H1 (cell line): Measurements from ENCODE around the gene YARS1. TPM values are rescaled to one million over a fixed set of nuclear protein-coding genes. Genes with fewer than 3 reads are reported as not detected.

Experiments used
- CTCF ChIA-PET: fragments of 300-600 bp; sonication (Branson Sonifier 250); formaldehyde crosslinking; loops from one replicate; lab custom pipeline; 2021; ENCODE audit not compliant: partially characterized antibody; lab: Charles Lee
- POLR2A ChIA-PET: fragments of 300-600 bp; sonication (Branson Sonifier 250); formaldehyde crosslinking; loops from one replicate; lab custom pipeline; 2021; ENCODE audit warnings: inconsistent platforms; ENCODE audit not compliant: partially characterized antibody; lab: Charles Lee
- DNase-seq, 2 experiments: peaks; one replicate each; pipeline versions ENCODE4 v3.0.0 to v3.0.0-alpha.2; 2010 to 2022; ENCODE audit warnings: low spot score in 2 of 2, low read depth in 1 of 2, mixed read lengths in 1 of 2
- FAIRE-seq: peaks from 2 replicates; lab custom pipeline; 2011; peaks lifted over from hg19 to GRCh38; lab: Jason Lieb, UNC
- H2AFZ ChIP-seq: 2 replicates; pipeline ENCODE4 v1.8.1; 2012; ENCODE audit warnings: low read length, inconsistent platforms
- H2AK5ac ChIP-seq: 2 replicates; pipeline ENCODE4 v1.6.1; 2013; ENCODE audit warnings: low read depth, low read length
- H2BK120ac ChIP-seq: replicated peaks from 2 replicates; pipeline ENCODE3; 2013; ENCODE audit warnings: low read depth, low read length, inconsistent platforms
- H2BK12ac ChIP-seq: 2 replicates; pipeline ENCODE4 v1.6.1; 2013; ENCODE audit warnings: low read depth, low read length
- H2BK15ac ChIP-seq: 2 replicates; pipeline ENCODE4 v1.6.1; 2013; ENCODE audit warnings: low read length
- H2BK20ac ChIP-seq: 2 replicates; pipeline ENCODE4 v1.6.1; 2013; ENCODE audit warnings: low read length
- H2BK5ac ChIP-seq: 2 replicates; pipeline ENCODE4 v1.6.1; 2013; ENCODE audit warnings: low read depth, low read length
- H3K14ac ChIP-seq: 2 replicates; pipeline ENCODE4 v1.6.1; 2013; ENCODE audit warnings: inconsistent platforms; ENCODE audit not compliant: insufficient read length
- H3K18ac ChIP-seq: 2 replicates; pipeline ENCODE4 v1.6.1; 2013; ENCODE audit warnings: low read length; ENCODE audit errors: extremely low read depth
- H3K23ac ChIP-seq: 2 replicates; pipeline ENCODE4 v1.6.1; 2013; ENCODE audit warnings: inconsistent platforms; ENCODE audit not compliant: insufficient read length
- H3K23me2 ChIP-seq: 2 replicates; pipeline ENCODE4 v1.6.1; 2013; ENCODE audit warnings: low read depth, low read length
- H3K27ac ChIP-seq: 2 replicates; pipeline ENCODE4 v1.6.1; 2011; ENCODE audit warnings: low read depth, low read length, inconsistent platforms
- H3K27me3 ChIP-seq, 4 experiments: replicated peaks in 1 of 4; 1 replicate in 1 of 4; 2 replicates in 3 of 4; pipeline versions ENCODE4 v1.6.1 to v1.8.1; 2011 to 2013; ENCODE audit warnings: low read length in 3 of 4, mild to moderate bottlenecking in 3 of 4, inconsistent platforms in 2 of 4, mixed read lengths in 2 of 4, moderate library complexity in 1 of 4; ENCODE audit not compliant: control insufficient read depth in 3 of 4, insufficient read depth in 3 of 4; ENCODE audit errors: extremely low read depth in 1 of 4
- H3K36me3 ChIP-seq, 4 experiments: 2 replicates each; pipeline versions ENCODE4 v1.6.1 to v1.8.1; 2011 to 2013; ENCODE audit warnings: mild to moderate bottlenecking in 4 of 4, low read length in 3 of 4, moderate library complexity in 2 of 4, control low read depth in 1 of 4, inconsistent platforms in 1 of 4; ENCODE audit not compliant: insufficient read depth in 4 of 4, control insufficient read depth in 2 of 4
- H3K4ac ChIP-seq: replicated peaks from 2 replicates; pipeline ENCODE3; 2013; ENCODE audit warnings: low read length, low read depth, mixed read lengths, inconsistent platforms; ENCODE audit not compliant: insufficient read length
- H3K4me1 ChIP-seq, 4 experiments: replicated peaks in 1 of 4; 1 replicate in 1 of 4; 2 replicates in 3 of 4; pipeline versions ENCODE4 v1.6.1 to v1.8.1; 2011 to 2013; ENCODE audit warnings: low read length in 3 of 4, inconsistent platforms in 2 of 4, mixed read lengths in 1 of 4; ENCODE audit not compliant: insufficient read depth in 4 of 4, control insufficient read depth in 3 of 4
- H3K4me2 ChIP-seq, 2 experiments: 2 replicates each; pipeline versions ENCODE4 v1.6.1 to v1.8.1; 2011 to 2013; ENCODE audit warnings: low read depth in 2 of 2, low read length in 2 of 2, control low read depth in 1 of 2, inconsistent platforms in 1 of 2, mild to moderate bottlenecking in 1 of 2; ENCODE audit not compliant: insufficient read depth in 1 of 2
- H3K4me3 ChIP-seq, 4 experiments: fragments of 200-600, 300-600 bp in 1 of 4; sonication (generic), shearing (Covaris generic), sonication (Bioruptor Twin) in 1 of 4; 2 replicates each; pipeline versions ENCODE4 v1.5.1 to v1.8.1; 2011 to 2016; ENCODE audit warnings: low read length in 4 of 4, low read depth in 3 of 4, control low read depth in 2 of 4, inconsistent platforms in 2 of 4, mild to moderate bottlenecking in 2 of 4, mixed read lengths in 1 of 4, moderate library complexity in 1 of 4; ENCODE audit not compliant: insufficient read depth in 2 of 4; ENCODE audit errors: extremely low read depth in 1 of 4
- H3K56ac ChIP-seq: replicated peaks from 2 replicates; pipeline ENCODE3; 2013; ENCODE audit warnings: low read depth, mild to moderate bottlenecking, mixed read lengths, low read length, inconsistent platforms; ENCODE audit not compliant: insufficient read length
- H3K79me1 ChIP-seq: 2 replicates; pipeline ENCODE4 v1.6.1; 2013; ENCODE audit warnings: low read depth, low read length, control low read depth
- H3K79me2 ChIP-seq, 2 experiments: 2 replicates each; pipeline versions ENCODE4 v1.6.1 to v1.8.1; 2012 to 2013; ENCODE audit warnings: low read length in 2 of 2, mild to moderate bottlenecking in 2 of 2, inconsistent platforms in 1 of 2; ENCODE audit not compliant: insufficient read depth in 2 of 2, control insufficient read depth in 1 of 2
- H3K9ac ChIP-seq, 4 experiments: replicated peaks in 1 of 4; 1 replicate in 1 of 4; 2 replicates in 3 of 4; pipeline versions ENCODE4 v1.6.1 to v1.8.1; 2011 to 2013; ENCODE audit warnings: low read depth in 3 of 4, low read length in 3 of 4, control low read depth in 2 of 4, mild to moderate bottlenecking in 2 of 4, moderate library complexity in 2 of 4, inconsistent platforms in 1 of 4; ENCODE audit errors: extremely low read depth in 1 of 4
- H3K9me3 ChIP-seq, 2 experiments: 2 replicates each; pipeline versions ENCODE4 v1.6.1 to v1.8.1; 2012 to 2013; ENCODE audit warnings: mild to moderate bottlenecking in 2 of 2, moderate library complexity in 2 of 2, control low read depth in 1 of 2, inconsistent platforms in 1 of 2, low read depth in 1 of 2, low read length in 1 of 2, mixed read lengths in 1 of 2; ENCODE audit not compliant: insufficient read depth in 2 of 2
- H4K20me1 ChIP-seq, 2 experiments: replicated peaks in 1 of 2; 2 replicates each; pipeline versions ENCODE3 to v1.8.1; 2011 to 2013; ENCODE audit warnings: inconsistent platforms in 2 of 2, low read length in 2 of 2, mild to moderate bottlenecking in 1 of 2; ENCODE audit not compliant: insufficient read depth in 2 of 2, control insufficient read depth in 1 of 2
- H4K5ac ChIP-seq: 2 replicates; pipeline ENCODE4 v1.6.1; 2013; ENCODE audit warnings: low read length, low read depth, mixed read lengths, inconsistent platforms; ENCODE audit not compliant: insufficient read length
- H4K8ac ChIP-seq: 2 replicates; pipeline ENCODE4 v1.8.0; 2013; ENCODE audit warnings: mild to moderate bottlenecking, moderate library complexity, low read length, inconsistent platforms; ENCODE audit not compliant: insufficient read depth; ENCODE audit errors: extremely low read depth
- H4K91ac ChIP-seq: replicated peaks from 2 replicates; pipeline ENCODE3; 2013; ENCODE audit warnings: low read length, mixed read lengths, inconsistent platforms; ENCODE audit not compliant: insufficient read length
- BACH1 ChIP-seq: IDR thresholded peaks from 2 replicates; pipeline ENCODE4 v1.6.1; 2012; ENCODE audit warnings: low read length, improper control_type of control experiment
- CHD1 ChIP-seq: IDR thresholded peaks from 2 replicates; pipeline ENCODE4 v1.6.1; 2012; ENCODE audit warnings: low read depth, low read length, improper control_type of control experiment
- CHD2 ChIP-seq: IDR thresholded peaks from 2 replicates; pipeline ENCODE4 v1.6.1; 2012; ENCODE audit warnings: low read length, improper control_type of control experiment
- CREB1 ChIP-seq: IDR thresholded peaks from 2 replicates; pipeline ENCODE4 v1.6.1; 2012; ENCODE audit warnings: inconsistent platforms
- HDAC6 ChIP-seq: IDR thresholded peaks from one replicate; pipeline ENCODE4 v1.7.1; 2012; ENCODE audit warnings: low read depth, mild to moderate bottlenecking, inconsistent platforms, low read length, moderate library complexity
- JUND ChIP-seq: IDR thresholded peaks from 2 replicates; pipeline ENCODE4 v1.6.1; 2011; ENCODE audit warnings: mild to moderate bottlenecking, improper control_type of control experiment, low read length
- RXRA ChIP-seq: IDR thresholded peaks from 2 replicates; pipeline ENCODE4 v1.6.1; 2011; ENCODE audit warnings: low read depth, mild to moderate bottlenecking, low read length, moderate library complexity; ENCODE audit not compliant: insufficient read depth
- WGBS, 2 experiments: shearing (Covaris generic) in 1 of 2; methylation state at CpG; one replicate each; pipeline versions ENCODE4 v1.1.6 to v1.1.7; 2013 to 2015; ENCODE audit warnings: low lambda C conversion rate in 2 of 2, mixed read lengths in 2 of 2, inconsistent platforms in 1 of 2, low coverage in 1 of 2, missing lambda C conversion rate in 1 of 2; ENCODE audit not compliant: insufficient replicate concordance in 2 of 2, insufficient coverage in 1 of 2, insufficient read length in 1 of 2; ENCODE audit errors: extremely low coverage in 1 of 2, missing lambda C conversion rate in 1 of 2; 5-methylcytosine and 5-hydroxymethylcytosine counted together
- polyA plus RNA-seq, 7 experiments: library from polyadenylated mRNA; depleted of rRNA in 3 of 7; stranded (reverse) in 5 of 7; unstranded in 2 of 7; fragments of >200 nt in 5 of 7; fragments of 200-250 nt in 2 of 7; gene quantifications; 1 replicate in 5 of 7; 2 replicates in 1 of 7; 4 replicates in 1 of 7; pipeline versions ENCODE4 v1.2.1 to v1.2.3, GENCODE V29; 2011 to 2013; ENCODE audit warnings: missing spikeins in 2 of 7, mixed read lengths in 2 of 7
- total RNA-seq: library from RNA; stranded (reverse); fragmentation: NEBNext Ultra II Directional; extraction: Animal tissue kit (Norgen Biotek cat#: 25700); gene quantifications from 2 replicates; pipeline ENCODE4 v1.2.1, GENCODE V29; 2021

YARS1 gene
- total and polyA plus RNA-seq, 2 of the 8 experiments (the other 6 are each of a cell fraction or from before 2014, with no cell fraction given), result 47.1 to 226 TPM

GRCh38 chr1:32863218-32863880 is 46.2 kb upstream of the YARS1 start:
- no peaks in the 10 kb centered on the region for H3K79me1 ChIP-seq
- DNase-seq (no peak), FAIRE-seq (no peak)
- peaks cover 0 to 2% of the 10 kb centered on the region in 2 experiments for H4K20me1 ChIP-seq
- H3K23me2 ChIP-seq, result no peaks in the 10 kb centered on the region
- H4K8ac ChIP-seq, result no peak overlapping the region
- no peak overlapping the region for H3K4ac ChIP-seq
- TF ChIP-seq HDAC6, result no peak
- no peak for TF ChIP-seq BACH1
- no peak for TF ChIP-seq CHD1
- no peak for TF ChIP-seq CREB1
- no peak for TF ChIP-seq RXRA
- no peak for TF ChIP-seq JUND
- TF ChIP-seq CHD2, result no peak
- no peak overlapping the region for H2BK5ac ChIP-seq
- H3K9ac ChIP-seq, result no peak overlapping the region
- ChIA-PET POLR2A (interaction anchor here (1.0 to 1.7 kb wide), 4 partner anchors 8 to 46 kb away, joined by 3 to 6 read pairs (median 4); partner anchors contain the start of genes S100PBP and YARS1), CTCF (interaction anchor here (0.5 to 1.9 kb wide), 3 partner anchors 8 to 294 kb away, joined by 3 to 8 read pairs (median 4); no protein-coding TSS in a partner anchor)
- H2AFZ ChIP-seq, result no peak overlapping the region
- H2AK5ac ChIP-seq, result no peak overlapping the region
- H3K4me3 ChIP-seq, result no peak overlapping the region
- 87% methylated on average over 4 of the region's 4 CpGs; no CpG with 5 or more reads in 1 of the 2 experiments for WGBS, 2 experiments
- H3K4me1 ChIP-seq, result no peaks in the 10 kb centered on the region
- H3K14ac ChIP-seq, result no peak overlapping the region
- H3K23ac ChIP-seq, result no peak overlapping the region
- H2BK12ac ChIP-seq, result no peak overlapping the region
- H2BK20ac ChIP-seq, result no peak overlapping the region
- H3K9me3 ChIP-seq, result no peaks in the 10 kb centered on the region
- no peak overlapping the region for H3K27ac ChIP-seq
- no peak overlapping the region for H3K18ac ChIP-seq
- H4K91ac ChIP-seq, result no peak overlapping the region
- no peak overlapping the region for H2BK120ac ChIP-seq
- no peak overlapping the region for H2BK15ac ChIP-seq
- no peak overlapping the region for H3K56ac ChIP-seq
- H3K4me2 ChIP-seq, result no peak overlapping the region
- no peak overlapping the region for H4K5ac ChIP-seq
- peaks cover 0 to 7% (median 0%) of the 10 kb centered on the region in 4 experiments; a peak in 4 of 8 replicates for H3K36me3 ChIP-seq
- H3K79me2 ChIP-seq, result no peaks in the 10 kb centered on the region
- H3K27me3 ChIP-seq, result no peaks in the 10 kb centered on the region
